SK-N-SH (cell line): ENCODE data around the gene SYNPO2. TPM values are rescaled to one million over a fixed set of nuclear protein-coding genes. Genes with fewer than 3 reads are reported as not detected.

Source experiments
- CTCF ChIA-PET: fragments of 300-600, 350-600 bp; formaldehyde crosslinking; extraction: SDS; loops from one replicate; lab custom pipeline; 2021; lab: Yijun Ruan, JAX
- POLR2A ChIA-PET: fragments of 350-600 bp; sonication (Branson Sonifier 250); formaldehyde crosslinking; extraction: SDS; loops from one replicate; lab custom pipeline; 2020; ENCODE audit warnings: antibody characterized with exemption, inconsistent platforms; lab: Yijun Ruan, JAX
- DNase-seq: peaks from one replicate; pipeline ENCODE4 v3.0.0; 2012
- H2AFZ ChIP-seq: fragments of 200-600 bp; sonication (generic); 2 replicates; pipeline ENCODE4 v1.8.1; 2016; ENCODE audit warnings: antibody characterized with exemption, mild to moderate bottlenecking, low read depth
- H3F3A ChIP-seq: fragments of 200-600 bp; sonication (generic); replicated peaks from 2 replicates; pipeline ENCODE3; 2016; ENCODE audit warnings: antibody characterized with exemption, mild to moderate bottlenecking; ENCODE audit not compliant: insufficient read depth
- H3K27ac ChIP-seq, 2 experiments: fragments of 200-500 bp in 1 of 2; fragments of 200-600 bp in 1 of 2; sonication (Bioruptor generic) in 1 of 2; sonication (generic), shearing (Covaris generic) in 1 of 2; 2 replicates each; pipeline versions ENCODE4 v1.5.1 to v1.6.1; 2014 to 2016; ENCODE audit warnings: low read depth in 2 of 2, inconsistent platforms in 1 of 2, low read length in 1 of 2, mild to moderate bottlenecking in 1 of 2, mixed read lengths in 1 of 2
- H3K27me3 ChIP-seq: fragments of 200-600 bp; sonication (generic), shearing (Covaris generic); 2 replicates; pipeline ENCODE4 v1.6.1; 2016; ENCODE audit warnings: mixed run types; ENCODE audit not compliant: insufficient read depth
- H3K36me3 ChIP-seq, 2 experiments: fragments of 200-500 bp in 1 of 2; fragments of 200-600 bp in 1 of 2; sonication (Bioruptor generic) in 1 of 2; sonication (generic) in 1 of 2; replicated peaks in 1 of 2; 2 replicates each; pipeline versions ENCODE3 to v1.5.1; 2014 to 2016; ENCODE audit warnings: low read length in 1 of 2, mild to moderate bottlenecking in 1 of 2; ENCODE audit not compliant: insufficient read depth in 2 of 2, control insufficient read depth in 1 of 2
- H3K4me1 ChIP-seq, 2 experiments: fragments of 200-500 bp in 1 of 2; fragments of 200-600 bp in 1 of 2; sonication (Bioruptor generic) in 1 of 2; sonication (generic), shearing (Covaris generic) in 1 of 2; 2 replicates each; pipeline versions ENCODE4 v1.5.1 to v1.6.1; 2014 to 2016; ENCODE audit warnings: low read depth in 1 of 2, low read length in 1 of 2, mixed run types in 1 of 2; ENCODE audit not compliant: insufficient read depth in 2 of 2, control insufficient read depth in 1 of 2
- H3K4me2 ChIP-seq: fragments of 200-600 bp; sonication (generic), shearing (Covaris generic); 2 replicates; pipeline ENCODE4 v1.6.1; 2017; ENCODE audit warnings: mixed run types
- H3K4me3 ChIP-seq, 2 experiments: fragments of 200-500 bp in 1 of 2; fragments of 200-600 bp in 1 of 2; sonication (Bioruptor generic) in 1 of 2; sonication (generic), shearing (Covaris generic) in 1 of 2; 2 replicates each; pipeline versions ENCODE4 v1.5.1 to v1.8.1; 2014 to 2016; ENCODE audit warnings: low read depth in 2 of 2, inconsistent platforms in 1 of 2, low read length in 1 of 2, mild to moderate bottlenecking in 1 of 2, mixed read lengths in 1 of 2, moderate library complexity in 1 of 2
- H3K79me2 ChIP-seq: fragments of 200-600 bp; sonication (generic); 2 replicates; pipeline ENCODE4 v1.8.1; 2017; ENCODE audit warnings: mild to moderate bottlenecking; ENCODE audit not compliant: insufficient read depth
- H3K9ac ChIP-seq: fragments of 200-600 bp; sonication (generic); 2 replicates; pipeline ENCODE4 v1.6.1; 2017; ENCODE audit warnings: mixed run types
- H3K9me2 ChIP-seq: fragments of 200-600 bp; sonication (generic); 2 replicates; pipeline ENCODE4 v1.6.1; 2017; ENCODE audit warnings: mixed run types
- H3K9me3 ChIP-seq: fragments of 200-600 bp; sonication (generic); 2 replicates; pipeline ENCODE4 v1.6.1; 2017; ENCODE audit warnings: mixed run types, mild to moderate bottlenecking, moderate library complexity
- H4K20me1 ChIP-seq: fragments of 200-600 bp; sonication (generic); 2 replicates; pipeline ENCODE4 v1.6.1; 2017; ENCODE audit warnings: mild to moderate bottlenecking, mixed run types; ENCODE audit not compliant: insufficient read depth
- ELF1 ChIP-seq: IDR thresholded peaks from 2 replicates; pipeline ENCODE4 v1.4.0; 2012
- EP300 ChIP-seq, 2 experiments: IDR thresholded peaks; 2 replicates each; pipeline versions ENCODE4 v1.4.0 to v1.6.1; 2012; ENCODE audit warnings: borderline replicate concordance in 1 of 2, low read depth in 1 of 2, low read length in 1 of 2
- EZH2phosphoT487 ChIP-seq: fragments of 200-600 bp; sonication (generic); IDR thresholded peaks from 2 replicates; pipeline ENCODE4 v1.6.1; 2017; ENCODE audit warnings: low read depth, mixed run types, mild to moderate bottlenecking, antibody characterized with exemption, moderate library complexity, borderline replicate concordance
- JUND ChIP-seq: IDR thresholded peaks from 2 replicates; pipeline ENCODE4 v1.4.0; 2012
- NFIC ChIP-seq: IDR thresholded peaks from 2 replicates; pipeline ENCODE4 v1.4.0; 2012; ENCODE audit warnings: borderline replicate concordance
- NRF1 ChIP-seq: IDR thresholded peaks from 2 replicates; pipeline ENCODE4 v1.6.1; 2012; ENCODE audit warnings: low read depth, mild to moderate bottlenecking, low read length
- POLR2AphosphoS5 ChIP-seq: IDR thresholded peaks from 2 replicates; pipeline ENCODE4 v1.6.1; 2012; ENCODE audit warnings: low read depth, low read length
- RAD21 ChIP-seq: IDR thresholded peaks from 2 replicates; pipeline ENCODE4 v1.6.1; 2012; ENCODE audit warnings: mild to moderate bottlenecking, low read length
- RCOR1 ChIP-seq: fragments of 150-350 bp; IDR thresholded peaks from 2 replicates; pipeline ENCODE4 v1.6.1; 2017; ENCODE audit warnings: antibody characterized with exemption, low read length
- RXRA ChIP-seq: IDR thresholded peaks from 2 replicates; pipeline ENCODE4 v1.4.0; 2012; ENCODE audit warnings: low read depth, mild to moderate bottlenecking, borderline replicate concordance
- SIN3A ChIP-seq: IDR thresholded peaks from 2 replicates; pipeline ENCODE4 v1.6.1; 2012; ENCODE audit warnings: low read depth, mild to moderate bottlenecking, low read length, moderate library complexity, borderline replicate concordance
- TAF1 ChIP-seq: IDR thresholded peaks from 2 replicates; pipeline ENCODE4 v1.6.1; 2012; ENCODE audit warnings: low read depth, mild to moderate bottlenecking, low read length, moderate library complexity, borderline replicate concordance
- TCF12 ChIP-seq: IDR thresholded peaks from 2 replicates; pipeline ENCODE4 v1.4.0; 2012
- TEAD4 ChIP-seq: IDR thresholded peaks from 2 replicates; pipeline ENCODE4 v1.4.0; 2012; ENCODE audit warnings: mild to moderate bottlenecking, borderline replicate concordance; ENCODE audit not compliant: insufficient read depth
- YY1 ChIP-seq: IDR thresholded peaks from 2 replicates; pipeline ENCODE4 v1.4.0; 2012; ENCODE audit warnings: low read depth, mild to moderate bottlenecking
- WGBS: methylation state at CpG from one replicate; pipeline ENCODE4 v1.1.6; 2017; ENCODE audit warnings: low lambda C conversion rate; 5-methylcytosine and 5-hydroxymethylcytosine counted together
- polyA plus RNA-seq, 3 experiments: library from polyadenylated mRNA; depleted of rRNA; stranded (reverse); fragments of >200 nt; gene quantifications; 2 replicates each; pipeline ENCODE4 v1.2.3, GENCODE V29; 2012
- TF ChIP-seq, protein P1 (sequence below): fragments of 150-350 bp; IDR thresholded peaks from 2 replicates; pipeline ENCODE4 v1.6.1; 2017; ENCODE audit warnings: antibody characterized with exemption, low read length, low read depth, borderline replicate concordance
- TF ChIP-seq, protein P2 (sequence below): fragments of 150-350 bp; IDR thresholded peaks from 2 replicates; pipeline ENCODE4 v1.6.1; 2016; ENCODE audit warnings: mild to moderate bottlenecking, low read depth, low read length
- TF ChIP-seq, protein P3 (sequence below): IDR thresholded peaks from 2 replicates; pipeline ENCODE4 v1.4.0; 2012; ENCODE audit warnings: low read depth, borderline replicate concordance
- TF ChIP-seq, protein P4 (sequence below): IDR thresholded peaks from 2 replicates; pipeline ENCODE4 v1.4.0; 2012; ENCODE audit warnings: low read depth

Gene SYNPO2
- polyA plus RNA-seq, 1 of the 3 experiments (the other 2 are of a cell fraction) = 7.2 TPM

DNA sequence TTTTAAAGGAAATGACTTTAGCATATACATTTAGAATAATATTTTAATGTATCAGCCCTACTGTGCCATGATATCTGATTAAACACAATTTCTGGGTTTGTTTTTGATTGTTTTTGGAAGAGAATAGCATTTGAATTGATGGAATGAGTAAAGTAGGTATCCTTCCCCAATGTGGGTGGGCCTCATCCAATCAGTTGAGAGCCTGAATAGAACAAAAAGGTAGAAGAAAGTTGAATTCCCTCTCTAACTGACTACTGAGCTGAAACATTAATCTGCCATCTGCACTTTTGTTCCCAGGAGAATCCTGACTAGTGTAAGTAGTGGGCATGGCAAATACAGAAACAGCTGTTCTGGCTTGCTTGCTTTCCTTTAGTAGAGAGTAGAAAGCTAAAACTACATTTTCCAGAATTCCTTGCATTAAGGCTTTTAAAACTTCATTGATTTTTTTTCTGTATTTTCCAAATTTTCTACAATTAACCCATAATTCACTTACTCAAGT lies 43.1 kb upstream of the SYNPO2 start:
- Histone ChIP-seq H3K27ac (no peak overlapping the region), H2AFZ (no peak overlapping the region), H3K4me1 (peaks cover 3 to 10% of the 10 kb centered on the region in 2 experiments; a peak in 2 of 4 replicates), H3K4me2 (no peak overlapping the region), H3K27me3 (no peaks in the 10 kb centered on the region), H3K9me3 (no peaks in the 10 kb centered on the region), H3F3A (peaks cover 14% of the 10 kb centered on the region), H3K9me2 (no peaks in the 10 kb centered on the region), H4K20me1 (no peaks in the 10 kb centered on the region), H3K9ac (no peak overlapping the region), H3K79me2 (no peaks in the 10 kb centered on the region), H3K4me3 (no peak overlapping the region), H3K36me3 (no peaks in the 10 kb centered on the region)
- CTCF ChIA-PET = interaction anchor here (3.7 kb wide), 1 partner anchor 19 kb away, joined by 14 read pairs; no protein-coding TSS in a partner anchor
- TF ChIP-seq POLR2AphosphoS5 (no peak), YY1 (no peak), TEAD4 (no peak), NFIC (no peak), RAD21 (no peak), SIN3A (no peak)
- no peak for DNase-seq
- POLR2A ChIA-PET = no interaction called here

DNA sequence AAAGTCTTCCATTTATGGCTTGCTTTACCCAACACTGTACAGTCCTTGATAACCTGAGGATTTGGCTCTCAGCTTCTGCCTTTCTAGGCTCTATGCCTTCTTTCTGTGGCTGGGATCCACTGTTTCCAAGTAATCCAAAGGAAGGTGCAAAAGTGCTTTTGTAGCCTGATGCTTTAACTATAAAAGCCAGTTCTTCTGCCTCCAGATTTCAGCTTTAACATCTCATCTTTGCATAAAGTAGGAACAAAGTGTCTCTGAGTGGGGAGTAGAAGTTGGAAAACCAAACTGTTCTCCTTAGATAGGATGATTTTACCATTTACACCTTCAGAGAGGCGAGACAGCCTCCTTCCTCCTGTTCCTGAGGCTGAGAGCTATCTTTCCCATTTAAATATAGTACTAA lies 41.7 kb upstream of the SYNPO2 start:
- Histone ChIP-seq H3K27ac (no peak overlapping the region), H3K79me2 (no peaks in the 10 kb centered on the region), H3K9me3 (no peaks in the 10 kb centered on the region), H4K20me1 (no peaks in the 10 kb centered on the region), H3K4me2 (no peak overlapping the region), H3K27me3 (no peaks in the 10 kb centered on the region), H3K4me3 (no peak overlapping the region), H2AFZ (no peak overlapping the region), H3K4me1 (peaks cover 3% of the 10 kb centered on the region in 2 experiments; a peak in 1 of 4 replicates), H3K9ac (no peak overlapping the region), H3F3A (peaks cover 8% of the 10 kb centered on the region), H3K36me3 (no peaks in the 10 kb centered on the region), H3K9me2 (no peaks in the 10 kb centered on the region)
- no peak for TF ChIP-seq EZH2phosphoT487
- TF ChIP-seq RCOR1 = no peak
- TF ChIP-seq, protein P1, sequence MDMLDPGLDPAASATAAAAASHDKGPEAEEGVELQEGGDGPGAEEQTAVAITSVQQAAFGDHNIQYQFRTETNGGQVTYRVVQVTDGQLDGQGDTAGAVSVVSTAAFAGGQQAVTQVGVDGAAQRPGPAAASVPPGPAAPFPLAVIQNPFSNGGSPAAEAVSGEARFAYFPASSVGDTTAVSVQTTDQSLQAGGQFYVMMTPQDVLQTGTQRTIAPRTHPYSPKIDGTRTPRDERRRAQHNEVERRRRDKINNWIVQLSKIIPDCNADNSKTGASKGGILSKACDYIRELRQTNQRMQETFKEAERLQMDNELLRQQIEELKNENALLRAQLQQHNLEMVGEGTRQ = no peak
- TF ChIP-seq JUND = no peak
- CTCF ChIA-PET = interaction anchor here (3.7 kb wide), 1 partner anchor 18 kb away, joined by 14 read pairs; no protein-coding TSS in a partner anchor
- POLR2A ChIA-PET = no interaction called here
- 80% methylated on average over 1 of the region's 1 CpG for WGBS
- DNase-seq = no peak

DNA sequence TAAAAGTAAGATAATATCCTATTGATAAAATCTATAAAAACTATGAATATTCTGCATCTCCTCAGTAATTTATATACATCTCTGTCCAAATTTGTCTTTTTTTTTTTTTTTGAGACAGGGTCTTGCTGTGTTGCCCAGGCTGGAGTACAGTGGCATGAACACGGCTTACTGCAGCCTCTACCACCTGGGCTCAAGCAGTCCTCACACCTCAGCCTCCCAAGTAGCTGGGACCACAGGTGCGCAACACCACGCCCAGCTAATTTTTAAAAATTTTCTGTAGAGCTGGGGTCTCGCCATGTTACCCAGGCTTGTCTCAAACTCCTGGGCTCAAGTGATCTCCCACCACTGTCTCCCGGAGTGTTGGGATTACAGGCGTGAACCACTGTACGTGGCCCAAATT lies 40.4 kb upstream of the SYNPO2 start:
- no peak for DNase-seq
- H3K4me1 ChIP-seq = 0 out of 4 replicates have a peak, but pooled peaks cover 0 to 3% of the 10 kb centered on the region in 2 experiments
- no peaks in the 10 kb centered on the region for H4K20me1 ChIP-seq
- H3K9ac ChIP-seq = no peak overlapping the region
- H3K27ac ChIP-seq = no peak overlapping the region
- 93% methylated on average over 7 of the region's 7 CpGs for WGBS
- H3K27me3 ChIP-seq = no peaks in the 10 kb centered on the region
- H3K36me3 ChIP-seq = no peaks in the 10 kb centered on the region
- H3K4me2 ChIP-seq = no peak overlapping the region
- POLR2A ChIA-PET = no interaction called here
- H3K79me2 ChIP-seq = no peaks in the 10 kb centered on the region
- H3F3A ChIP-seq = no peaks in the 10 kb centered on the region
- H3K9me2 ChIP-seq = no peaks in the 10 kb centered on the region
- H3K9me3 ChIP-seq = no peaks in the 10 kb centered on the region
- no peak overlapping the region for H3K4me3 ChIP-seq
- CTCF ChIA-PET = interaction anchor here (3.7 kb wide), 1 partner anchor 17 kb away, joined by 14 read pairs; no protein-coding TSS in a partner anchor
- H2AFZ ChIP-seq = no peak overlapping the region
- no peak for TF ChIP-seq EZH2phosphoT487
- no peak for TF ChIP-seq TAF1
- TF ChIP-seq TCF12 = no peak
- TF ChIP-seq RXRA = no peak
- TF ChIP-seq, protein P2, sequence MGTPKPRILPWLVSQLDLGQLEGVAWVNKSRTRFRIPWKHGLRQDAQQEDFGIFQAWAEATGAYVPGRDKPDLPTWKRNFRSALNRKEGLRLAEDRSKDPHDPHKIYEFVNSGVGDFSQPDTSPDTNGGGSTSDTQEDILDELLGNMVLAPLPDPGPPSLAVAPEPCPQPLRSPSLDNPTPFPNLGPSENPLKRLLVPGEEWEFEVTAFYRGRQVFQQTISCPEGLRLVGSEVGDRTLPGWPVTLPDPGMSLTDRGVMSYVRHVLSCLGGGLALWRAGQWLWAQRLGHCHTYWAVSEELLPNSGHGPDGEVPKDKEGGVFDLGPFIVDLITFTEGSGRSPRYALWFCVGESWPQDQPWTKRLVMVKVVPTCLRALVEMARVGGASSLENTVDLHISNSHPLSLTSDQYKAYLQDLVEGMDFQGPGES = no peak
- no peak for TF ChIP-seq JUND
- no peak for TF ChIP-seq ELF1
- TF ChIP-seq EP300 (IDR thresholded peaks at IDR 0.05; ENCODE audit: borderline replicate concordance in 1 of 2, low read depth in 1 of 2, low read length in 1 of 2) = no peak
- TF ChIP-seq RAD21 = no peak
- TF ChIP-seq NRF1 = no peak
- TF ChIP-seq, protein P3, sequence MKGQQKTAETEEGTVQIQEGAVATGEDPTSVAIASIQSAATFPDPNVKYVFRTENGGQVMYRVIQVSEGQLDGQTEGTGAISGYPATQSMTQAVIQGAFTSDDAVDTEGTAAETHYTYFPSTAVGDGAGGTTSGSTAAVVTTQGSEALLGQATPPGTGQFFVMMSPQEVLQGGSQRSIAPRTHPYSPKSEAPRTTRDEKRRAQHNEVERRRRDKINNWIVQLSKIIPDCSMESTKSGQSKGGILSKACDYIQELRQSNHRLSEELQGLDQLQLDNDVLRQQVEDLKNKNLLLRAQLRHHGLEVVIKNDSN = no peak
- TF ChIP-seq, protein P4, sequence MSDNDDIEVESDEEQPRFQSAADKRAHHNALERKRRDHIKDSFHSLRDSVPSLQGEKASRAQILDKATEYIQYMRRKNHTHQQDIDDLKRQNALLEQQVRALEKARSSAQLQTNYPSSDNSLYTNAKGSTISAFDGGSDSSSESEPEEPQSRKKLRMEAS = no peak
